ENCODE results near the gene CDKN2D. TPM values are rescaled to one million over a fixed set of nuclear protein-coding genes. Genes with fewer than 3 reads are reported as not detected.

Gene CDKN2D
- total RNA-seq, 1 donor from 2014 or later, result 5.4 TPM

GRCh38 chr19:10565567-10566407, 3.0 kb downstream of the CDKN2D start, which contains the start of gene KRI1:
KRI1 (minus strand) TSS chr19:10566010; CDS start chr19:10565999, 11 bp downstream.
- TF ChIP-seq CTCF (IDR thresholded peaks at IDR 0.05; ENCODE audit: insufficient read depth, low read depth, low read length) (peak; percentile 0), EZH2 (IDR thresholded peaks at IDR 0.05; ENCODE audit: insufficient read depth, low read length) (no peak)
- peak within 1 kb of the TSS; percentile 90 for H3K4me3 ChIP-seq (ENCODE audit: insufficient read depth, low read depth, low read length)
- H3K9ac ChIP-seq (ENCODE audit: low read length), result peak within 1 kb of the TSS; percentile 98
- Mint-ChIP-seq H3K4me3 (ENCODE audit: unreplicated experiment) (peak within 1 kb of the TSS; percentile 93), H3K36me3 (ENCODE audit: low read depth, unreplicated experiment) (peaks cover 4% of the 10 kb centered on the region), H3K27me3 (ENCODE audit: low read depth, unreplicated experiment) (no peaks in the 10 kb centered on the region), H3K27ac (ENCODE audit: unreplicated experiment) (peak within 1 kb of the TSS; percentile 75), H3K9me3 (ENCODE audit: unreplicated experiment) (no peaks in the 10 kb centered on the region), H3K4me1 (ENCODE audit: low read depth, unreplicated experiment) (peaks cover 9% of the 10 kb centered on the region)
- H3K36me3 ChIP-seq (ENCODE audit: insufficient read depth, low read length), result no peaks in the 10 kb centered on the region
- H4K20me1 ChIP-seq (ENCODE audit: insufficient read depth, low read length), result peaks cover 14% of the 10 kb centered on the region
- H3K9me3 ChIP-seq (ENCODE audit: insufficient read depth, low read depth, low read length), result no peaks in the 10 kb centered on the region
- no peak for FAIRE-seq
- DNase-seq (ENCODE audit: low read depth), result peak; percentile 85
- H3K79me2 ChIP-seq (ENCODE audit: insufficient read depth, low read length), result peaks cover 27% of the 10 kb centered on the region
- H3K4me2 ChIP-seq (ENCODE audit: low read length), result peak within 1 kb of the TSS; percentile 98
- H2AFZ ChIP-seq (ENCODE audit: low read depth, low read length), result peak within 1 kb of the TSS; percentile 84
- peak within 1 kb of the TSS; percentile 70 for H3K27ac ChIP-seq (ENCODE audit: low read depth, low read length)
- H3K27me3 ChIP-seq (ENCODE audit: insufficient read depth, low read length), result no peaks in the 10 kb centered on the region
- H3K4me1 ChIP-seq (ENCODE audit: insufficient read depth, low read length), result peaks cover 25% of the 10 kb centered on the region

- peak overlapping the region; percentile 70 for H3K27ac ChIP-seq (ENCODE audit: low read depth, low read length)
- H2AFZ ChIP-seq (ENCODE audit: low read depth, low read length), result peak overlapping the region; percentile 84
- Mint-ChIP-seq H3K27ac (ENCODE audit: unreplicated experiment) (peak overlapping the region; percentile 75), H3K27me3 (ENCODE audit: low read depth, unreplicated experiment) (no peaks in the 10 kb centered on the region), H3K4me1 (ENCODE audit: low read depth, unreplicated experiment) (peaks cover 9% of the 10 kb centered on the region), H3K4me3 (ENCODE audit: unreplicated experiment) (peak overlapping the region; percentile 93), H3K9me3 (ENCODE audit: unreplicated experiment) (no peaks in the 10 kb centered on the region), H3K36me3 (ENCODE audit: low read depth, unreplicated experiment) (peaks cover 7% of the 10 kb centered on the region)
- TF ChIP-seq EZH2 (IDR thresholded peaks at IDR 0.05; ENCODE audit: insufficient read depth, low read length) (no peak), CTCF (IDR thresholded peaks at IDR 0.05; ENCODE audit: insufficient read depth, low read depth, low read length) (peak; percentile 11)
- FAIRE-seq (no peak), DNase-seq (ENCODE audit: low read depth) (no peak)
- peaks cover 27% of the 10 kb centered on the region for H3K79me2 ChIP-seq (ENCODE audit: insufficient read depth, low read length)
- peak overlapping the region; percentile 98 for H3K9ac ChIP-seq (ENCODE audit: low read length)
- H3K9me3 ChIP-seq (ENCODE audit: insufficient read depth, low read depth, low read length), result no peaks in the 10 kb centered on the region
- H3K27me3 ChIP-seq (ENCODE audit: insufficient read depth, low read length), result no peaks in the 10 kb centered on the region
- peaks cover 25% of the 10 kb centered on the region for H3K4me1 ChIP-seq (ENCODE audit: insufficient read depth, low read length)
- H3K4me3 ChIP-seq (ENCODE audit: insufficient read depth, low read depth, low read length), result peak overlapping the region; percentile 90
- H3K4me2 ChIP-seq (ENCODE audit: low read length), result peak overlapping the region; percentile 98
- H3K36me3 ChIP-seq (ENCODE audit: insufficient read depth, low read length), result no peaks in the 10 kb centered on the region
- H4K20me1 ChIP-seq (ENCODE audit: insufficient read depth, low read length), result peaks cover 14% of the 10 kb centered on the region
These were observed 3.7 kb downstream of the CDKN2D start for GRCh38 chr19:10565028-10565566.
